HG03135 (cell line): ENCODE data around the gene ERG.

Experiments used
- ATAC-seq: cut with Tn5 transposase; IDR thresholded peaks from one replicate; pipeline ENCODE4 v1.9.1; 2021; ENCODE audit warnings: mild to moderate bottlenecking, moderate library complexity; ENCODE audit not compliant: unreplicated experiment

ERG gene, protein sequence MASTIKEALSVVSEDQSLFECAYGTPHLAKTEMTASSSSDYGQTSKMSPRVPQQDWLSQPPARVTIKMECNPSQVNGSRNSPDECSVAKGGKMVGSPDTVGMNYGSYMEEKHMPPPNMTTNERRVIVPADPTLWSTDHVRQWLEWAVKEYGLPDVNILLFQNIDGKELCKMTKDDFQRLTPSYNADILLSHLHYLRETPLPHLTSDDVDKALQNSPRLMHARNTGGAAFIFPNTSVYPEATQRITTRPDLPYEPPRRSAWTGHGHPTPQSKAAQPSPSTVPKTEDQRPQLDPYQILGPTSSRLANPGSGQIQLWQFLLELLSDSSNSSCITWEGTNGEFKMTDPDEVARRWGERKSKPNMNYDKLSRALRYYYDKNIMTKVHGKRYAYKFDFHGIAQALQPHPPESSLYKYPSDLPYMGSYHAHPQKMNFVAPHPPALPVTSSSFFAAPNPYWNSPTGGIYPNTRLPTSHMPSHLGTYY

DNA sequence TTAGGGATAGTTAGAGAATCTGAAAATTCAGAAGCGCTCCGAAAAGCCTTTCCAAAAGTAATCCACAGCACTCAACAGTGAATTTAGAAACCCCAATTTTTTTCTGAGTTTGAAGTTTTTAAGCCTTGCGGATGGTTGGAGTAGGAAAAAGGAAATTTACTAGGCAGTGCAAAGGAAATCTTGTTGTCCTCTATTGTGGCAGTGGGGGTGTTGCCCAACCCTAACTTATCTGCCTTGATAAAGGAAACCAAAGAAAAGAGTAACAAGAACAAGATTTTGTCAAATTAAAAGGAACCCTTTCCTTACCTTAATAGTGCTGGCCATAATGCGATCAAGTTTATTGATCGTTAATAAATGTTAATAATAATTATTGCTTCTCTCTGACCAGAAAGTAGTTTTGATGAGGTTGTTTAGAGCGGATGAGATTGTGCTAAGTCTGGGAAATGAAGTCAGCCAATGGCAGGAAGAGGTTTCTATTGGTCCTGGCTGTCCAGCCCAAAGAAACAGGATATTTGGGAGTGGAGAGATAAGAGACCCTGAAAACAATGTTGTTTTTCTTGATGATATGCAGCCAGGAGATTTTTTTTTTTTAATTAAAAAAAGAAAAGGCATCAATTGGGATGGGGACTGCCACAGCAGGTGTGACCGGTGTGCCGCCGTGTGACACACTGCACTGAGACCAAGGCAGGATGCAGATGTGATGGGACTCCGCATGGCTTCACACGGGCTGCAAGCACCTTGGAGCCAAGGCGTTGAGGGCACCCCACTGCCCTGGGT lies at the start of gene ERG:
Gene ERG (minus strand): TSS at position 421 of the 777 bp plus-strand sequence. CDS start 97 bp downstream, at position 324.
- no peak for ATAC-seq

GRCh38 chr21:38544661-38545060 lies 46.4 kb upstream of the ERG start:
- no peak for ATAC-seq

GRCh38 chr21:38542263-38542662 lies 44.0 kb upstream of the ERG start:
- no peak for ATAC-seq

DNA sequence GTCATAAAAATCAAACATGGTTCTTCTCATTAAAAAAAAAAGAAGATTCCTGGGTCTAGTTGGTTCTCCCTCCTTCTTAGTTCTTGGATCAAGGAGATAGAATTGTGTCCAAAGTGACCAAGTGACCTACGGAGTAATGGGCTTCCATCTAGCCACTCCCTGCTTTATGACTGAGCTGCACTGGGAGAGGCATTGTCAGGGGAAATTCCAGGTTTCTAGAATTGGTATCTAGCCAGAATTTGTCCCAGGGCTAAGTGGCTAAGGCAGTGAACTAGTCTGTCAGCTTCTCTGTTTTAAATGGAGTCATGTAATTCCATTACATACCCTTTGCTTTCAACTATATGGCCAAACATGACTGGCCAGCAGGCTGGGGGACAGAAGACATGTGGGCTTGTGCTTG lies 40.1 kb upstream of the ERG start:
- ATAC-seq = no peak

- ATAC-seq = no peak
These were observed 36.3 kb upstream of the ERG start for GRCh38 chr21:38534591-38534990.

GRCh38 chr21:38533887-38534286 lies 35.6 kb upstream of the ERG start:
- no peak for ATAC-seq

DNA sequence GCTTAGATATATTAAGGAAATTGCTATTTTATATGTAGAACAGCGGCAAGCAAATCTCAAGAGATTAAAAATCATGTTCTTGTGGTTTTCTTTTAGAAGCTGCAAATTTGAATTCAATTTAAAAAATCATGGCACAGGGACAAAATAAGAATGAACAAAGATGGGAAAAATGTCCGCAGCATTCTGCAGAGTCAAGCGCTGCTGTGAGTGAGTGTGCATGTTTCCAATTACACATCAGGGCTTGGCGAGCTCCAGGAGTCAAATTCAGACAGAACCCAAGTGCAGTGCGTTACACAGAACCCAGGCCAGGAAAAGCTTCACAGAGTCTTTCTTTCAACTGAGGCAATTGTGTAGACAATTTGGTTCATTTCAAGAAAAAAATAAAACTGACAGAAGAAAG lies 33.3 kb upstream of the ERG start:
- no peak for ATAC-seq

GRCh38 chr21:38531039-38531541 lies 32.8 kb upstream of the ERG start:
- no peak for ATAC-seq

DNA sequence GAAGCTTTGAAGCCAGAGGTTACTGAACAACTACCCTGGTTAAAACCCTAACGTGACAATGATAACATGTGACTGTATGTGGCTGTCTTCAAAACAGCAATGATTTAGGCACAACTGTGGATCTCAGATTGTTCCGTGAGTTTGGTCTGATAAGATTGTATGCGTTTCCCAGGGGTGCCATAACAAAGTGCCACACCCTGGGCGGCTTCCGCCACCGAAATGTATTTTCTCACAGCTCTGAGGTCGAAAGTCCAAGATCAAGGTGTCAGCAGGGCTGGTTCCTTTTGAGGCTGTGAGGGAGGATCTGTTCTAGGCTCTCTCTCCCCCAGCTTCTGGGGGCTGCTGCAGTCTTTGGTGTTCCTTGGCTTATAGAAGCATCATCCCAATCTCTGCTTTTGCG lies 29.5 kb upstream of the ERG start:
- no peak for ATAC-seq

GRCh38 chr21:38525454-38525853 lies 27.2 kb upstream of the ERG start:
- no peak for ATAC-seq

- no peak for ATAC-seq
These were observed 26.2 kb upstream of the ERG start for GRCh38 chr21:38524168-38525153.

DNA sequence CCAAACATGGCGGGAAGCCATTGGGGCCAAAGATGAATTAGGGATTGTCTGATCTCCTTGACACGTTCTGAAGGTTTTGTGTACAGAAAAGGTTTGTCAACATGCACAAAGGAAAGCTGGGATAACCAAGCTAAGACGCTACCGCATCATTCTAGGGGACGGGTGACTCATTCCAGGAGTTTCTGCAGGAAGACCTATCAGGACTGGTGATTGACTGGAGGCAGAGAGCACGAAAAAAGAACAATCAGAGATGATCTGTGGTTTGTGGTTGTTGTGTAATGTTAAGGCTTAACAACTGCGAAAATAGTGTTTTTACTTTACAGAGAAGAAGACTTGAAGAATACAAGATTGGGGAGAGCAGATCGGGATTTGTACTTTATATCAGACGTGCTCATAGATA lies 22.2 kb upstream of the ERG start:
- ATAC-seq = no peak

DNA sequence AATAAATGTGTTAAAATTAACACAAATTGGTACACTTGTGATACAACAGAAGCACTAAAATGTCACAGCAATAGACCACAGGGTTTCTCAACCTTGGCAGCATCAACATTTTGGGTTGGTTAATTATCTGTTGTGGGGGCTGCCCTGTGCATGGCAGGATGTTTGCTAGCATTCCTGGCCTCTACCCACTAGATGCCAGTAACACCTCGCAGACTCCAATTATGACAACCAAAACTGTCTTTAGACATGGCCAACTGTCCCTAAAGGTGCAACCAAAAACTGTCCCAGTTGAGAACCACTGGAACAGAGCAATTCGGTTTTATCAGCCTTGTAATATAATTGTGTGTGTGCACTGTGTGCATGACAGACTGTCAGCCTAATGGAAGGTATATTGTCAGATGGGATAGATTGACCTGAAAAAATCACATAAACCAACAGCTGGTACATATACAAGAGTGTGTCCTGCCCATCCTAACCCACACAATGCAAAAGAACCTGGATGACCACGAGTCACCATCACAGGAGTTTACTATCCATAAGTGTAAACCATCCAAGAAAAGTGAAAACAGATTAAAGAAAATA lies 13.5 kb upstream of the ERG start:
- ATAC-seq = no peak

DNA sequence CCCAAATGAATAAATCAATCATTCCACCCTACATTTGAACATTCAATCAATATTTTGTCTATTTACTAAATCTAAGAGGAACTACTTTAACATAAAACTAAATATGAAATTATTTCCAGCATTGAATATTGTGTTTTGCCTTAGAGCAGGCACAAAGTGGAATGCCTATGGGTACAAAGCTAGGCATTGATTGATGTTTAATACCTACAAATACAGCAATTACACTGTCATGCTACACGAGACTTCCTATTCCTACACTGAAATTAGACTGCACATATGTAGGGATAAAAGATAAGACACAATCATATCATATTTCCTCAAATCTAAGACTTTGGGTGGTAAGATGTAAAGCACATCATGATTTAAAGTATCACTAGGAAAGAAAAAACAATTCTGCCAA lies 12.9 kb upstream of the ERG start:
- no peak for ATAC-seq

GRCh38 chr21:38507374-38507942 lies 9.2 kb upstream of the ERG start:
- ATAC-seq = no peak

DNA sequence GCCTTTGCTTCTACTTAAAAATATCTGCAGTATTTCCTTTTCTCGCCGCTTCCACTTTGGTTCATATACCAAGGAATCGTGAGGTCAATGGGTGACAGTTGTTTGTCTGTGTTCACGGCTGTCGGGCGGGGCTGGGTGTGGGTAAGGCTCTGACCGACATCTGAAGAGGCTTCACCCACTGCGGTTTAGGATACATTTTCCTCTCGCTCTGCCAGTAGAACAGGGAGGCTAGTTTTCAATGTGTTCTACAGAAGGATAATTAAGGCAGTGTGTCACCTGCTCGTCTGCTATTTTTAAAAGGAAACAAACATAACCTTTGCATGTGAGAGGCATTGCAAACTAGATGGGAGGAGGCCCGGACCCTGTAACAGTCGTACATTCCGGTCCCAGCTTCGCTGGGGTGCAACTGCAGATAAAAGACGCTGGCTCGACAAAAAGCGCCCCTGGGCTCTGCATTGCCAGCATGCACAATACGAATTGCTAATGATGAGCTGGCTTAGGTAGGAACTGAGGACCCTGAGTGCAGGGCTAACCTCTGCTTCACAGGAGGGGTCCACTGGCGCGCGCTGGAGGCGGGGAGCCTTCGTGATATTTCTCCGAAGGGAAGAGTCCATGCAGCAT lies 8.5 kb upstream of the ERG start:
- no peak for ATAC-seq

DNA sequence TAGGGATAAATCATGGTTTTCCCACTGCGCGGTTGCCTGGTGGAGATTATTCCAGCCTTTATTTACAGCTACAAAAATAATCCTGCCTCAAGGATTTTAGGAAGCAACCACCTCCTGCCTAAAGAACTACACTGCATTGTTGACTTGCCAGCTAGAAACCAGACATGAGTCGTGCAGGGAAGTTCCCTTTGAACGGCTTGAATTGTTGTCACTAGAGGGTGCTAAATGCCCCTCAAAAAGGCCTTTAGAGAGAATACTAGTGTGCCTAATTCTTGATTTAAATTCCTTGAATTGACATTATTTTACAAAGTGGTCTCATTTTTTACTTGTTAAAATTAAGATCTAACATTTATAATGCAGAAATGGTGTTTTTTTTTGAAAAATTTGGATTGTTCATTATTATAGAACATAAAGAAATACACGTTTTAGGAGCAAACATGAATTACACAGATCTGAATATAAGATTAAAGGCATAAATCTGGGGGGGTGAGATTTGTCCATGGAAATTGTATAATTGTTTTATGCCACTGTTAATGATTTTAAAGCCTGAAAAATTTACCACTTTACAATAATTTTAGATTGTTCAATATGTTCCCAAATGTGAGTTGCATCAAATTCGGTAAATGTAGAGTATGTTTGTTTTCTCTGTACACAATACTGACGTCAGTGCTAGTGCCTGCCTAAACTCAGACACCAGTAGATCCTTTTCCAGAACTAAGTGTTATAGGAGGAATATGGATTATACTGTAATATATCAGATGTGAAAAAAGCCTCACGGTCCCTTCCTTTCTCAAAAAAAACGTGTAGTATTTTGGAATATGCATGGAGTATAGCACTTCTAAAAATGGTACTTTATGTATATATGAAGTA lies 7.6 kb upstream of the ERG start:
- ATAC-seq = no peak

GRCh38 chr21:38504066-38504465 lies 5.8 kb upstream of the ERG start:
- no peak for ATAC-seq

DNA sequence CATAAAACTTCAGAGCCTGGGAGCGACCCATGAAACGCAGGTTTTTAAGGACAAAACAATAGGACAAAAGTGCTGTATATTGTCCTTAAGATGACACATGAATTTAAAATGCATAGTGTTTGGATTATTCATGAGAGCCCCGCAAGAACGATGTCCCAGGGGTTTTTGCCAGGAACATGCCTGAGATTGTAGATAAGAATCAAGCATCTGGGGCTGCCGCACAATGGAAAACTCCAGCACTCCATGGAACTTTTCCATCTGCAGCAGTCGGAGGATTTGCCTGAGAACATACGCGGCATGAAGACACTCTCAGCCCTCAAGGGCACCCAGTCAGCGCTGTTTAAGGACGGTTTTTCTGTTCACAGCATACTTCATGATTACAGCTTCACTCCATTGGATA lies 5.3 kb upstream of the ERG start:
- ATAC-seq = no peak
